HG02610 (cell line): ENCODE data around the gene GALNT12.

Experiments used
- ATAC-seq: cut with Tn5 transposase; IDR thresholded peaks from one replicate; pipeline ENCODE4 v1.9.1; 2021; ENCODE audit warnings: mild to moderate bottlenecking, moderate library complexity; ENCODE audit not compliant: unreplicated experiment

Gene GALNT12

DNA sequence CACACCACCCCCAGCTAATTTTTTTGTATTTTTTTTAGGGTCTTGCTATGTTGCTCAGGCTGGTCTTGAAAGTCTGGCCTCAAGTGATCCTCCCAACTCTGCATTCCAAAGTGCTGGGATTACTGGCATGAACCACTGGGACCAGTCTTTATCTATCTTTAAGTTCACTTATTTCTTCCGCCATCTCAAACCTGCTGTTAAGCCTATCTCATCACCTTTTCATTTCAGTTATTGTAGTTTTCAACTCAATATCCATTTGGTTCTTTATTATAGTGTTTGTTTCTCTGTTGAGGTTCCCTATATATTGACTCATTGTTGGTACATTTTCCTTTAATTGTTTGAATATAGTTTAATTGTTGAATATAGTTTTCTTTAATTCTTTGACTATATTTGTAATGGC lies 48.1 kb downstream of the GALNT12 start:
- no peak for ATAC-seq

DNA sequence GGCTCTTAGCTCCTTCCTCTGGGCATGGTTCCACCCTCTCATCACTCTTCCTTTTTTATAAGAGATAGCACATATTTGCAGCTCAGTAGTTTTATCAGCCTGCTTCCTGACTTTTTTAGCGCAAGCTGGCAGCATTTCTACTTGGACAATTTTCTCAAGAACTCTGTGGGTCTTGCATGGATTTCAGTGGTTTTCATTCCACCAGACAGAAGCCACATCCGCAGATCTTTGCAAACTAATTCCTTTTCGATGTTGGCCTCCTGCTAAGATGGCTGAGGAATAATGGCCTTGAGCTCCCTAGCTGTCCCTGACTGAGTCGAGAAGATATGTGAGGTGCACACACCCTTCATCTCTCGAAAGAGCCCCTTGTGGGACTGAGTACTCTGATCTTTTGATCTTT lies 49.5 kb downstream of the GALNT12 start:
- no peak for ATAC-seq

- ATAC-seq, result no peak
Observed at GRCh38 chr9:98859941-98860340, 52.5 kb downstream of the GALNT12 start.

GRCh38 chr9:98860871-98861293 lies 53.4 kb downstream of the GALNT12 start:
- ATAC-seq, result no peak

- no peak for ATAC-seq
Observed at GRCh38 chr9:98861781-98862504, 54.5 kb downstream of the GALNT12 start.

DNA sequence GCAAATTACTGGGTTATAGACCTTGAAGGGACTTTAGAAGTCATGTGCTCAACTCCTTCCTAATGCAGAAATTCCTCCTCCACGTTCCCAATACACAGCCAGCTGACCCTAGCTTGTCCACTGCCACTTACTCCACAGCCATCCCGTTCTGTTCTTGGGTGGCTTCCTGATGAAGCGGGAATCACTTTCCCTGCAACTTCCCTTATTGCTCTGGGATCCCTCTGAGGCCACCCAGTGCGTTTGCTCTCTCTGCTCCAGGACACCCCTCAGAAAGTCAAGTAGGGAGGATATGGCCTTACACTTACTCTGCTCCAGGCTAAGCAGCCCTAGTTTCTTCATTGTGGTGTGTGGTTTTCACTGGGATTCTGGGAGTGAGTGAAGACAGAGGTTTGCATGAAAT lies 55.5 kb downstream of the GALNT12 start:
- no peak for ATAC-seq

- ATAC-seq, result no peak
Observed at GRCh38 chr9:98864281-98865174, 57.1 kb downstream of the GALNT12 start.

- no peak for ATAC-seq
Observed at GRCh38 chr9:98865284-98865875, 57.9 kb downstream of the GALNT12 start.

GRCh38 chr9:98866435-98867102 lies 59.1 kb downstream of the GALNT12 start:
- ATAC-seq, result no peak

DNA sequence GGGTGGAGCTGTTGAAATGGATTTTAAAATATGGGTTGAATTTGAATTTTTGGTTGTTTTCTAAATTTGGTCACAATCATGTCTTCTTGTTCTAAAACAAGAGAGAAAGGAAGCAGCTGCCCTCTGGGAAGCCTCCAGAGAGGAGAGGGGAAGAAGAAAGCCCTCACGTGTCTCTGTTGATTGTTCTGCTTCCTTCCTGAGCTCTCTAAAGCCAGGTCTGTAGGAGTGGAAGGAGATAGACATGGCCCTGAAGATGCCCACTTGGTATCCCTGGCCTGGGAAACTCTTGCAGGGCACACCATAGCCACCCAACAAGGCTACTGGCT lies 59.6 kb downstream of the GALNT12 start:
- no peak for ATAC-seq

DNA sequence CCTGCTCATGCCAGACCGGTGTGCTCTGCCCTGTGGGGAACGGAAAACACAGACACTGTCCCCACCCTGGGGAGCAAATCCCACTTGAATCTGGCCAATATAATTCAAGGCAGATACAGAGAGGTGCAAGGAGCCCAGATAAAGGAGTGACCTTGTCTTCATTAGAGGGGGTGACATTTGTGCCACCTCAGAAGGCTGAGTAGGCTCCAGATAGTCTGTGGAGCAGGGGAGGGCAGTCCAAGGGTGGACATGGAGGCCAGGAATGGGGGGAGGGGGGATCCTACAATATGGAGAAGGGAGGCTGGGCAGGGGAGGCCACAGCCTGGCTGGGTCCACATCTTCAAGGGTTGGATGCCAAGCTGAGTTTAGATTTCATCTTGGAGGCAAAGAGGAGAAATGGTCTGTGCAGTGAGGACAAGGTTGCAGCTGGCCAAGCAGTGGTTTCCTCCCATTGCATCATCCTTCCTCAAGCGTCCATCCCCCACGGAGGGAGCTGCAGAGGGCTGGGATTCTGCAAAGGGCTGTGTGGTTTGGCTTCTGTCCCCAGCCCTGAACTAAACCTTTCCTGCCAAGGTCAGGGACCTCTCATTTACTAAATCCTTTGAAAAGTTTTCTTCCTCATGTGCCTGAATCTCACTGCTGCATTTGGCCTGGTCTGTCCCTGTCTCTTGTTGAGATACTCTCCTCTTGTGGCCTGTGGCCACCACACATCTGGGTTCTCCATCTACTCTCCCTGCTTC lies 60.1 kb downstream of the GALNT12 start:
- no peak for ATAC-seq

GRCh38 chr9:98869078-98869745 lies 61.7 kb downstream of the GALNT12 start:
- no peak for ATAC-seq

GRCh38 chr9:98869866-98870265 lies 62.4 kb downstream of the GALNT12 start:
- no peak for ATAC-seq

DNA sequence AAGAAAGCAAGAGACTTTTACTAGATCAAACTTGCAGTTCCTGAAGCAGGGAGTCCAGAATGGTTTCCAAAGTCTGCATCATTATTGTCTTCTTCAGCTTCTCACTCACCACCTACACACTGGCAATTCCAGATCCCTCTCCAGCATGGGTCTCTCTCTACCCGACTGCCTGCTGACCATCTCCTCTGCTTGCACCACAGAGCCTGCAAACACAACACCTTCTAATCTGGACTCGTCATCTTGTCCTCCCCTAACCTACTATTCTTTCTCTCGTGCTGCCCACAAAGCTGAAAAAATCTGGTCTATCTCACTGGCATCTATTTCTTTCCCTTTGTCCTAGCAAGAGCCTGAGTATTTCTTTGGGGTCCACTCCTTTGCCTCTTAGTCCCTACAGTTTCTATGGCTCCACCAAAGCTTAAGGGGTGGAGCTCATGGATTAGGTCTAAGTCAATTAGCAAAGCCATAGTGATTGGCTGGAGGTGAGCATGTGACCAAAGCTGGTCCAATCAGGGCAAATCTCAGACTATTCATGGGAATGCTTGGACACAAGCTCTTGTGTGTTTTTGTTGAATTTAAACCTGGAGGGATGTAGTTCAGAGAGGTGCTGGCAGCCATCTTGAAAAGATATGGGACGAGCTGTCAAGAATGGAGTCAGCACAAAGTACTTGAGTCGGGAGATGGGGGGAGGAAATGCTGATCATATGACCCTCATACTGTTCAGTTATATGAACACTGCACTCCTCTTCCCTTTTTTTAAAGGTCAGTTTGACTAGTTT lies 63.5 kb downstream of the GALNT12 start:
- ATAC-seq, result no peak

DNA sequence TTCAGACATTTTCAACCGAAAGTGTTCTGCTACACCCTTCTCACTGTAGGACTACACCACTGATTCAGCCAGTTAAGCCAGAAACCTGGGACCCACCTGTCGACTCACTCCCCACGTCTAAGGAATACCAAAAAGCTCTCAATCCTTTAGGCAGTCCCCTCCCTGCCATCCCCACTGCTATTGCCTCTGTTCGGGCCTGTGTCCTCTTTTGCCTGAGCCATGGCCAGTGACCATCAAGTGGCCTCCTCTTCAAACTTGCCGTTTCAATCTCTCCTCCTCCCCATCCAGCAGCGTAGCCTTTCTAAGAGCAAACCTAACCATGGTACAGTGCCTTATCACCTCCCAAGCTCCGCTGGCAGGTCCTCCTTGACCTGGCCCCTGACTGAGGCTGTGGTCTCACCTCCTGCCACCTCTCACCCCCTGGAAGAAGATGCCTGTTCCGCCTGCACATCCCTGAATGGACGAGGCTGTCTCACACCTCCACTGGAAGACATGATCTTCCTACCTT lies 64.1 kb downstream of the GALNT12 start:
- ATAC-seq, result no peak

- no peak for ATAC-seq
Observed at GRCh38 chr9:98873526-98873925, 66.1 kb downstream of the GALNT12 start.

DNA sequence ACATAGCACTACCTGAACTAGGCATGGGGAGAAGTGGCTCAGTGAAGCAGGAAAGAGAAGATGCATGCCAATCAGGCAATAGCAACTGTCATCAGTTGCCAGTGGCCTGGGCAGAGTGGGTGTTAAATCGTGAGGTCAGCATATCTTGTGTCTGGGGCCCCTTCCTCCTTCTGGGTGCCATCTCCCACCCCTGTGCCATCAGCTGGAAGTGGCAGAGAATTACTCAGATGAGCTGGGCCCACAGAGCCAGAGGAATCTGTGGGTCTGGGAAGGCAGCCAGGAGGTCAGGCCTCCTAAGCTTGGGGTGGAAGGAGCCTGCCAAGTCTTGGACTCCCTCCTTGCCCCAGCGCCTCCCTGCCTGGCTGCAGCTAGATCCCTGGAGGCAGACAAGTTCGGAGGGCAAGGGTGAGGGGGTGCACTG lies 66.5 kb downstream of the GALNT12 start:
- ATAC-seq, result no peak

- no peak for ATAC-seq
Observed at GRCh38 chr9:98874721-98875255, 67.3 kb downstream of the GALNT12 start.

GRCh38 chr9:98875536-98875935 lies 68.1 kb downstream of the GALNT12 start:
- ATAC-seq, result no peak
